Loucy (cell line): ENCODE measurements around the gene IL26.

Experiments used
- H2AFZ ChIP-seq: fragments of 200-600 bp; sonication (generic); 2 replicates; pipeline ENCODE4 v1.6.0; 2016; ENCODE audit warnings: antibody characterized with exemption, mild to moderate bottlenecking, low read length, moderate library complexity
- H3F3A ChIP-seq: fragments of 200-600 bp; 2 replicates; pipeline ENCODE4 v1.6.0; 2016; ENCODE audit warnings: antibody characterized with exemption, low read depth, mild to moderate bottlenecking
- H3K27me3 ChIP-seq: fragments of 200-600 bp; sonication (generic); 2 replicates; pipeline ENCODE4 v1.6.1; 2014; ENCODE audit warnings: low read length, mild to moderate bottlenecking; ENCODE audit not compliant: insufficient read depth, poor library complexity, severe bottlenecking
- H3K36me3 ChIP-seq: fragments of 200-600 bp; sonication (generic); 2 replicates; pipeline ENCODE4 v1.6.1; 2016; ENCODE audit warnings: low read length; ENCODE audit not compliant: insufficient read depth
- H3K4me1 ChIP-seq: fragments of 200-600 bp; sonication (generic); 2 replicates; pipeline ENCODE4 v1.5.1; 2014; ENCODE audit warnings: low read length, mild to moderate bottlenecking; ENCODE audit not compliant: insufficient read depth, poor library complexity, severe bottlenecking
- H3K4me2 ChIP-seq: fragments of 200-600 bp; sonication (generic); 2 replicates; pipeline ENCODE4 v1.6.0; 2014; ENCODE audit warnings: antibody characterized with exemption, low read length, low read depth, mild to moderate bottlenecking; ENCODE audit not compliant: poor library complexity, severe bottlenecking
- H3K4me3 ChIP-seq: fragments of 200-600 bp; sonication (generic); 2 replicates; pipeline ENCODE4 v1.5.1; 2014; ENCODE audit warnings: low read length, mild to moderate bottlenecking, mixed read lengths; ENCODE audit not compliant: poor library complexity, severe bottlenecking
- H3K79me2 ChIP-seq: fragments of 200-600 bp; sonication (generic); 2 replicates; pipeline ENCODE4 v1.6.1; 2014; ENCODE audit warnings: low read length; ENCODE audit not compliant: insufficient read depth
- H3K9ac ChIP-seq: fragments of 200-600 bp; sonication (generic); 2 replicates; pipeline ENCODE4 v1.6.0; 2014; ENCODE audit warnings: mild to moderate bottlenecking, low read depth, low read length, moderate library complexity; ENCODE audit not compliant: poor library complexity, severe bottlenecking
- H3K9me2 ChIP-seq: fragments of 200-600 bp; sonication (generic); replicated peaks from 2 replicates; pipeline ENCODE4 v1.6.1; 2016; ENCODE audit warnings: low read depth, low read length, mixed read lengths
- H3K9me3 ChIP-seq: fragments of 200-600 bp; sonication (generic); 2 replicates; pipeline ENCODE4 v1.6.1; 2014; ENCODE audit warnings: mild to moderate bottlenecking, antibody characterized with exemption, low read length, low read depth; ENCODE audit not compliant: insufficient read depth
- H4K20me1 ChIP-seq: fragments of 200-600 bp; sonication (generic); 2 replicates; pipeline ENCODE4 v1.6.0; 2014; ENCODE audit warnings: antibody characterized with exemption, low read length, mild to moderate bottlenecking; ENCODE audit not compliant: insufficient read depth, poor library complexity, severe bottlenecking
- EZH2phosphoT487 ChIP-seq: fragments of 200-600 bp; IDR thresholded peaks from 2 replicates; pipeline ENCODE4 v1.6.1; 2018; ENCODE audit warnings: antibody characterized with exemption, mild to moderate bottlenecking, moderate library complexity, borderline replicate concordance
- TF ChIP-seq, protein P1 (sequence below): fragments of 200-600 bp; sonication (generic); conservative IDR thresholded peaks from 2 replicates; pipeline ENCODE4 v1.5.1; 2014; ENCODE audit warnings: mild to moderate bottlenecking, antibody characterized with exemption, low read length

Gene IL26

DNA sequence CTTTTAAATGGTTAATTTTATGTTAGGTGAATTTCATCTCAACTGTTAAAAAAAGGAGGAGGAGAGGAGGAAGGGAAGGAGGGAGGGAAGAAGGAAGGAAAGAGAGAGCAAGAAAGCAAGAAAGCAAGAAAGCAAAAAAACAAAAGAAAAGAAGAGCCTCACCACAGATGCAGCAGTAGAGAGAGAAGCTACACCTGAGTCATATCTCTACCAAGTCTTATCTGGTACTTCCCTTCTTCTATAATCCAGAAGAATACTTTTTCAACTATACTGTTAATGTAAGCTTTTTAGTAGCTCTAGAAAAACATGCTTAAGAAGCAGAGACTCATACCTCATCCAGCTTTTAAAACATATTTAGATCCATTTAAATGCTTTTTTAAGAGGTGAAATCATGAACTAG, 5.6 kb upstream of the IL26 start:
- H3K9me3 ChIP-seq, result no peaks in the 10 kb centered on the region
- no peak overlapping the region for H3K4me2 ChIP-seq
- H3K9me2 ChIP-seq, result no peaks in the 10 kb centered on the region
- no peak for TF ChIP-seq EZH2phosphoT487
- TF ChIP-seq, protein P1, sequence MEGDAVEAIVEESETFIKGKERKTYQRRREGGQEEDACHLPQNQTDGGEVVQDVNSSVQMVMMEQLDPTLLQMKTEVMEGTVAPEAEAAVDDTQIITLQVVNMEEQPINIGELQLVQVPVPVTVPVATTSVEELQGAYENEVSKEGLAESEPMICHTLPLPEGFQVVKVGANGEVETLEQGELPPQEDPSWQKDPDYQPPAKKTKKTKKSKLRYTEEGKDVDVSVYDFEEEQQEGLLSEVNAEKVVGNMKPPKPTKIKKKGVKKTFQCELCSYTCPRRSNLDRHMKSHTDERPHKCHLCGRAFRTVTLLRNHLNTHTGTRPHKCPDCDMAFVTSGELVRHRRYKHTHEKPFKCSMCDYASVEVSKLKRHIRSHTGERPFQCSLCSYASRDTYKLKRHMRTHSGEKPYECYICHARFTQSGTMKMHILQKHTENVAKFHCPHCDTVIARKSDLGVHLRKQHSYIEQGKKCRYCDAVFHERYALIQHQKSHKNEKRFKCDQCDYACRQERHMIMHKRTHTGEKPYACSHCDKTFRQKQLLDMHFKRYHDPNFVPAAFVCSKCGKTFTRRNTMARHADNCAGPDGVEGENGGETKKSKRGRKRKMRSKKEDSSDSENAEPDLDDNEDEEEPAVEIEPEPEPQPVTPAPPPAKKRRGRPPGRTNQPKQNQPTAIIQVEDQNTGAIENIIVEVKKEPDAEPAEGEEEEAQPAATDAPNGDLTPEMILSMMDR, result no peak
- H2AFZ ChIP-seq, result 0 out of 2 replicates have a peak overlapping the region, but pooled peaks have one; percentile 19
- H3K4me1 ChIP-seq, result peaks cover 41% of the 10 kb centered on the region
- no peak overlapping the region for H3K9ac ChIP-seq
- no peaks in the 10 kb centered on the region for H4K20me1 ChIP-seq
- no peaks in the 10 kb centered on the region for H3K27me3 ChIP-seq
- H3K36me3 ChIP-seq, result no peaks in the 10 kb centered on the region
- H3K4me3 ChIP-seq, result no peak overlapping the region
- H3K79me2 ChIP-seq, result no peaks in the 10 kb centered on the region
- H3F3A ChIP-seq, result no peaks in the 10 kb centered on the region; the same call in 1 of the 2 replicates

DNA sequence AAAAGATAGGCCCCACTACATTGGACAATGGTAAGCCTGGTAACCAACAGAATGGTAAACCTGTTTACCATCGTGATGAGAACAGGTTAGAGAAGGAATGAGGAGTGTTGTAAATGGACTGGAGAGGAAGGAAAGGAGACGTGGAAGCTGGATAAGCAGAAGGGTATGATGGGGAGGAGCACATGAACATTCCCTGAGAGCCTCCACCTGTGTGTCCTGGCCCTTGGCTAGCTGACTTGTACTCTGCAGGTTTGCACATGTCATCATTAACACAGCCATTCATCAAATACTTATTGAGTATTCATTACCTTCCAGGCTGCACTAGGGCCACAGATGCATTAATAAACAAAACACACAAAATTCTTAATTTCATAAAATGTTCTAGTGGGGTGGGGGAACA, 4.3 kb upstream of the IL26 start:
- H3K79me2 ChIP-seq, result no peaks in the 10 kb centered on the region
- H3K36me3 ChIP-seq, result no peaks in the 10 kb centered on the region
- H2AFZ ChIP-seq, result no peak overlapping the region
- H3K4me3 ChIP-seq, result no peak overlapping the region
- no peaks in the 10 kb centered on the region for H3K9me2 ChIP-seq
- TF ChIP-seq, protein P1, result no peak
- TF ChIP-seq EZH2phosphoT487, result no peak
- peaks cover 4% of the 10 kb centered on the region; the same call in 1 of the 2 replicates for H3F3A ChIP-seq
- H3K27me3 ChIP-seq, result no peaks in the 10 kb centered on the region
- H3K9ac ChIP-seq, result no peak overlapping the region
- no peak overlapping the region for H3K4me2 ChIP-seq
- no peaks in the 10 kb centered on the region for H4K20me1 ChIP-seq
- H3K9me3 ChIP-seq, result no peaks in the 10 kb centered on the region
- peaks cover 41% of the 10 kb centered on the region for H3K4me1 ChIP-seq

DNA sequence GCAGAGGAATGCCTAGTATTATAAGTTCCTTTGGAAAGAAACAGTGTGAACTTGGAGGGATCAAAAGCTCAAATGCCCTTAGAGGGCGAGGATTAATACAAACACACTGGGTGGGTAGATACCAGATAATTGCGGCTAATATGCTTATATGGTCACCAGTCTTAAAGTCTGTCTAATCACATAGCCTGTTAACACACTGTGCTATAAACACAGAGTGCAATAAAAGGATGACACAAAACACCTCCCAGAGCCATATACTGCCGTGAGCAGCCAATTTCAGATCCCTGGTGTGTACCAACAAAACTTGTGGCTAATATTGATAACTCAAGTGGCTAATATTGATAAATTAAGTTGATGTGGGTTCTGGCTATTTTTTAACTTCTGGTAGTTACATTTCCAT, 1.7 kb upstream of the IL26 start:
- Histone ChIP-seq H3K9me2 (no peaks in the 10 kb centered on the region), H3K9ac (no peak overlapping the region), H3K4me3 (no peak overlapping the region), H2AFZ (no peak overlapping the region), H3K36me3 (no peaks in the 10 kb centered on the region), H3K4me1 (peaks cover 40% of the 10 kb centered on the region), H3F3A (peaks cover 4% of the 10 kb centered on the region; the same call in 1 of the 2 replicates), H3K79me2 (no peaks in the 10 kb centered on the region), H3K27me3 (no peaks in the 10 kb centered on the region), H3K9me3 (no peaks in the 10 kb centered on the region), H3K4me2 (no peak overlapping the region), H4K20me1 (no peaks in the 10 kb centered on the region)
- TF ChIP-seq, protein P1, result no peak
- TF ChIP-seq EZH2phosphoT487, result no peak
